Tibial nerve (tissue), 3 donors: ENCODE results near the gene PDCD1.

Experiments used
- CTCF ChIP-seq, 5 experiments: fragments of 200-600 bp in 3 of 5; fragments of 450-650 bp in 2 of 5; sonication (generic) in 3 of 5; IDR thresholded peaks; one replicate each; pipeline ENCODE4 v1.5.1; 2016 to 2019; ENCODE audit warnings: antibody characterized with exemption in 5 of 5, mild to moderate bottlenecking in 3 of 5, moderate library complexity in 2 of 5
- POLR2A ChIP-seq, 2 donors: fragments of 450-650 bp; IDR thresholded peaks; one replicate each; pipeline ENCODE4 v1.6.1; 2017; ENCODE audit warnings: antibody characterized with exemption in 2 of 2, mild to moderate bottlenecking in 2 of 2, moderate library complexity in 2 of 2

GRCh38 chr2:241891988-241892298 is 33.2 kb upstream of the PDCD1 start:
- no peak for TF ChIP-seq CTCF (IDR thresholded peaks at IDR 0.05)
- TF ChIP-seq POLR2A (IDR thresholded peaks at IDR 0.05): no peak
